ENCODE data around the gene DHRS11.

- TF ChIP-seq CTCF (IDR thresholded peaks at IDR 0.05): no peak
- no peak for TF ChIP-seq TCF7L2 (IDR thresholded peaks at IDR 0.05; ENCODE audit: low read depth, low read length)
- TF ChIP-seq POLR2AphosphoS5 (IDR thresholded peaks at IDR 0.05; ENCODE audit: low read depth, low read length): no peak
These were observed 2.1 kb downstream of the DHRS11 start for GRCh38 chr17:36593656-36594316.

Data from Panc1 (cell line).